ENCODE results near the gene USP17L10. TPM values are rescaled to one million over a fixed set of nuclear protein-coding genes. Genes with fewer than 3 reads are reported as not detected.

Gene USP17L10
- not detected for total RNA-seq

GRCh38 chr4:9210357-9210756, at the start of gene USP17L10:
TSS of gene USP17L10 (plus strand) at chr4:9210657. CDS start at chr4:9210657, 0 bp downstream.

GRCh38 chr4:9169791-9170459, 40.5 kb upstream of the USP17L10 start, which contains the start of gene FAM90A26:
TSS of gene FAM90A26 (plus strand) at chr4:9170409. CDS start at chr4:9173173, 2,764 bp downstream.

GRCh38 chr4:9215105-9215504, 4.6 kb downstream of the USP17L10 start, which contains the start of gene USP17L11:
TSS of gene USP17L11 (plus strand) at chr4:9215405. CDS start at chr4:9215405, 0 bp downstream.

GRCh38 chr4:9219852-9220251, 9.4 kb downstream of the USP17L10 start, which contains the start of gene USP17L12:
TSS of gene USP17L12 (plus strand) at chr4:9220152. CDS start at chr4:9220152, 0 bp downstream.

GRCh38 chr4:9224596-9224995, 14.1 kb downstream of the USP17L10 start, which contains the start of gene USP17L13:
TSS of gene USP17L13 (plus strand) at chr4:9224896. CDS start at chr4:9224896, 0 bp downstream.

GRCh38 chr4:9234085-9234484, 23.6 kb downstream of the USP17L10 start, which contains the start of gene USP17L15:
TSS of gene USP17L15 (plus strand) at chr4:9234385. CDS start at chr4:9234385, 0 bp downstream.

GRCh38 chr4:9243579-9243978, 33.1 kb downstream of the USP17L10 start, which contains the start of gene USP17L17:
TSS of gene USP17L17 (plus strand) at chr4:9243879. CDS start at chr4:9243879, 0 bp downstream.

GRCh38 chr4:9247953-9248680, 37.7 kb downstream of the USP17L10 start, which contains the start of gene USP17L18:
TSS of gene USP17L18 (plus strand) at chr4:9248630. CDS start at chr4:9248630, 0 bp downstream.

GRCh38 chr4:9253078-9253477, 42.6 kb downstream of the USP17L10 start, which contains the start of gene USP17L19:
TSS of gene USP17L19 (plus strand) at chr4:9253378. CDS start at chr4:9253378, 0 bp downstream.

GRCh38 chr4:9257824-9258223, 47.4 kb downstream of the USP17L10 start, which contains the start of gene USP17L20:
TSS of gene USP17L20 (plus strand) at chr4:9258124. CDS start at chr4:9258124, 0 bp downstream.

Other genes with a start within 250 kb of the USP17L10 start
- gene FAM90A26, start 40.2 kb upstream of the USP17L10 start, total RNA-seq = not detected
- not detected for gene USP17L11, start 4.7 kb downstream of the USP17L10 start, total RNA-seq
- gene USP17L12, start 9.5 kb downstream of the USP17L10 start, total RNA-seq = not detected
- gene USP17L13, start 14.2 kb downstream of the USP17L10 start, total RNA-seq = not detected
- not detected for gene USP17L15, start 23.7 kb downstream of the USP17L10 start, total RNA-seq
- not detected for gene USP17L17, start 33.2 kb downstream of the USP17L10 start, total RNA-seq
- not detected for gene USP17L18, start 38.0 kb downstream of the USP17L10 start, total RNA-seq
- gene USP17L19, start 42.7 kb downstream of the USP17L10 start, total RNA-seq = not detected
- not detected for gene USP17L20, start 47.5 kb downstream of the USP17L10 start, total RNA-seq
- not detected for gene USP17L21, start 52.2 kb downstream of the USP17L10 start, total RNA-seq
- not detected for gene USP17L22, start 57.0 kb downstream of the USP17L10 start, total RNA-seq
- not detected for gene USP17L24, start 114.5 kb downstream of the USP17L10 start, total RNA-seq
- gene USP17L25, start 119.3 kb downstream of the USP17L10 start, total RNA-seq = not detected
- gene USP17L26, start 124.0 kb downstream of the USP17L10 start, total RNA-seq = not detected
- gene USP17L5, start 128.7 kb downstream of the USP17L10 start, total RNA-seq = not detected
- not detected for gene USP17L27, start 133.5 kb downstream of the USP17L10 start, total RNA-seq
- gene USP17L28, start 138.2 kb downstream of the USP17L10 start, total RNA-seq = not detected
- not detected for gene USP17L29, start 143.0 kb downstream of the USP17L10 start, total RNA-seq
- not detected for gene USP17L30, start 152.5 kb downstream of the USP17L10 start, total RNA-seq
- gene DEFB131A, start 233.8 kb downstream of the USP17L10 start, total RNA-seq = not detected

All from melanocyte of skin (primary cell).